Neuronal stem cell (in vitro differentiated cells): ENCODE data around the gene PDC.

Source experiments
- DNase-seq: peaks from one replicate; pipeline ENCODE4 v3.0.0-alpha.2; 2013; ENCODE audit warnings: low spot score
- H2AFZ ChIP-seq: one replicate; pipeline ENCODE4 v1.6.1; 2013; ENCODE audit warnings: mild to moderate bottlenecking, low read length, inconsistent platforms
- H2AK5ac ChIP-seq: 2 replicates; pipeline ENCODE4 v1.6.1; 2013; ENCODE audit warnings: low read depth, mild to moderate bottlenecking, inconsistent platforms, low read length, moderate library complexity, mixed read lengths
- H2BK120ac ChIP-seq: 2 replicates; pipeline ENCODE4 v1.6.1; 2013; ENCODE audit warnings: low read depth, mild to moderate bottlenecking, inconsistent platforms, low read length, moderate library complexity, mixed read lengths
- H2BK12ac ChIP-seq: one replicate; pipeline ENCODE4 v1.6.1; 2013; ENCODE audit warnings: low read length, inconsistent platforms
- H2BK15ac ChIP-seq: 2 replicates; pipeline ENCODE4 v1.6.1; 2013; ENCODE audit warnings: mild to moderate bottlenecking, low read length, inconsistent platforms, mixed read lengths
- H2BK5ac ChIP-seq: one replicate; pipeline ENCODE4 v1.6.1; 2013; ENCODE audit warnings: inconsistent platforms, mild to moderate bottlenecking, low read length, moderate library complexity
- H3K14ac ChIP-seq: one replicate; pipeline ENCODE4 v1.6.1; 2013; ENCODE audit warnings: low read length, inconsistent platforms
- H3K18ac ChIP-seq: 2 replicates; pipeline ENCODE4 v1.6.1; 2013; ENCODE audit warnings: low read length, inconsistent platforms
- H3K23ac ChIP-seq: 2 replicates; pipeline ENCODE4 v1.6.1; 2013; ENCODE audit warnings: low read depth, mild to moderate bottlenecking, mixed read lengths, low read length, inconsistent platforms; ENCODE audit not compliant: poor library complexity
- H3K27ac ChIP-seq: replicated peaks from 3 replicates; pipeline ENCODE4 v1.5.1; 2013; ENCODE audit warnings: low read length, inconsistent platforms
- H3K27me3 ChIP-seq, 3 experiments: 2 replicates each; pipeline ENCODE4 v1.6.1; 2013; ENCODE audit warnings: low read length in 3 of 3, mild to moderate bottlenecking in 2 of 3, inconsistent platforms in 1 of 3, low read depth in 1 of 3, mixed read lengths in 1 of 3, moderate library complexity in 1 of 3; ENCODE audit not compliant: control insufficient read depth in 3 of 3, insufficient read depth in 3 of 3
- H3K36me3 ChIP-seq, 2 donors: replicated peaks in 1 of 2; 2 replicates each; pipeline ENCODE4 v1.6.1; 2013; ENCODE audit warnings: low read length in 2 of 2; ENCODE audit not compliant: control insufficient read depth in 2 of 2, insufficient read depth in 2 of 2
- H3K4ac ChIP-seq: 2 replicates; pipeline ENCODE4 v1.6.1; 2013; ENCODE audit warnings: inconsistent platforms, mild to moderate bottlenecking, low read length, moderate library complexity
- H3K4me1 ChIP-seq, 2 donors: 1 replicate in 1 of 2; 2 replicates in 1 of 2; pipeline ENCODE4 v1.6.1; 2013; ENCODE audit warnings: low read length in 2 of 2, low read depth in 1 of 2; ENCODE audit not compliant: control insufficient read depth in 2 of 2, insufficient read depth in 1 of 2
- H3K4me2 ChIP-seq: one replicate; pipeline ENCODE4 v1.6.1; 2013; ENCODE audit warnings: mild to moderate bottlenecking, low read length, inconsistent platforms; ENCODE audit not compliant: insufficient read depth, poor library complexity, severe bottlenecking
- H3K4me3 ChIP-seq, 2 donors: 2 replicates each; pipeline ENCODE4 v1.5.1; 2013; ENCODE audit warnings: low read length in 2 of 2, mild to moderate bottlenecking in 2 of 2, inconsistent platforms in 1 of 2, moderate library complexity in 1 of 2
- H3K79me1 ChIP-seq: one replicate; pipeline ENCODE4 v1.6.1; 2013; ENCODE audit warnings: low read depth, mild to moderate bottlenecking, inconsistent platforms, low read length, moderate library complexity
- H3K9ac ChIP-seq: one replicate; pipeline ENCODE4 v1.6.1; 2013; ENCODE audit warnings: mild to moderate bottlenecking, low read depth, low read length, inconsistent platforms; ENCODE audit not compliant: poor library complexity
- H3K9me3 ChIP-seq, 2 donors: replicated peaks in 1 of 2; 2 replicates each; pipeline versions ENCODE3 to v1.6.1; 2013; ENCODE audit warnings: low read length in 2 of 2, mild to moderate bottlenecking in 2 of 2, inconsistent platforms in 1 of 2, low read depth in 1 of 2, mixed read lengths in 1 of 2, moderate library complexity in 1 of 2; ENCODE audit not compliant: control insufficient read depth in 2 of 2, insufficient read depth in 1 of 2
- H4K8ac ChIP-seq: one replicate; pipeline ENCODE4 v1.6.1; 2013; ENCODE audit warnings: low read depth, mild to moderate bottlenecking, inconsistent platforms, low read length, moderate library complexity
- H4K91ac ChIP-seq: one replicate; pipeline ENCODE4 v1.6.1; 2013; ENCODE audit warnings: low read length, low read depth, mild to moderate bottlenecking, inconsistent platforms; ENCODE audit not compliant: poor library complexity
- WGBS, 2 donors: extraction: QIAGEN DNeasy Blood & Tissue Kit; methylation state at CpG; one replicate each; pipeline ENCODE4 v1.1.7; 2013; ENCODE audit warnings: missing lambda C conversion rate in 2 of 2, mixed read lengths in 1 of 2; ENCODE audit not compliant: insufficient read length in 2 of 2, insufficient replicate concordance in 1 of 2; ENCODE audit errors: extremely low coverage in 2 of 2; 5-methylcytosine and 5-hydroxymethylcytosine counted together

Gene PDC

DNA sequence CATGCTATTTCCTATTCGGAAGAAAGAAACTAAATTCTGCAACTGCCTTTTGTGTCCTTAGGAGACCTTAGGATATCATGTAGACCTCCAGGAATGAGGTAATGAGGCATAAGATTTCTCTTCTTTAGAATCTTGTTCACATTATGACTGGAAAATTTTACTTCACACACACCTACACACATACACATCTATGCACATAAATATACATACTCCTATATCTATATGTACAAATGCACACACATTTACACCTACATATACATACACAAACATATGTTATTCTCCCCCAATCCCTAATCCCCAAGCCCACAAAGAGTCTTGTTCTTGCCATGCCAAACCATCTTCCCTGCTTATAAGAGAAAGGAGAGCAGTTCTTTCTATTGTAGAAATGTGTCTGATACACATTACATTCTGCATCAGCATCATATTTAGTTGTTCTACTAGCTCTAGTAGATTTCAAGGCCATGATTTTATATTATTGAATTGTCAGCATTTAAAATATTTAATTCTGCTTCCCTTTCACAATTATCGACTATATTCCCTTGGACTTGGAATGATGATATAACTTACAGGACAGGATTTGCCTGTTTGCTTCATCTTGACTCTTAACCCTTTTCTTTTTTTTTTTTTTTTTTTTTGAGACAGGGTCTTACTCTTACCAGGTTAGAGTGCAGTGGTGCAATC, 35.4 kb upstream of the PDC start:
- Histone ChIP-seq H2BK5ac (no peak overlapping the region), H3K9me3 (peaks cover 0 to 1% of the 10 kb centered on the region in 2 donors), H3K79me1 (no peaks in the 10 kb centered on the region), H3K4me1 (peaks cover 0 to 1% of the 10 kb centered on the region in 2 donors), H2AK5ac (no peak overlapping the region), H4K91ac (no peak overlapping the region), H3K14ac (no peak overlapping the region), H3K36me3 (no peaks in the 10 kb centered on the region), H2AFZ (no peak overlapping the region), H3K23ac (no peak overlapping the region), H3K4me3 (no peak overlapping the region), H2BK120ac (no peak overlapping the region), H3K18ac (no peak overlapping the region), H3K4ac (no peak overlapping the region), H4K8ac (no peak overlapping the region), H2BK15ac (no peak overlapping the region), H3K9ac (no peak overlapping the region), H3K4me2 (no peak overlapping the region), H3K27me3 (no peaks in the 10 kb centered on the region), H3K27ac (no peak overlapping the region), H2BK12ac (no peak overlapping the region)
- WGBS, 2 donors: no CpG with 5 or more reads among the region's 2 CpGs
- DNase-seq: no peak

DNA sequence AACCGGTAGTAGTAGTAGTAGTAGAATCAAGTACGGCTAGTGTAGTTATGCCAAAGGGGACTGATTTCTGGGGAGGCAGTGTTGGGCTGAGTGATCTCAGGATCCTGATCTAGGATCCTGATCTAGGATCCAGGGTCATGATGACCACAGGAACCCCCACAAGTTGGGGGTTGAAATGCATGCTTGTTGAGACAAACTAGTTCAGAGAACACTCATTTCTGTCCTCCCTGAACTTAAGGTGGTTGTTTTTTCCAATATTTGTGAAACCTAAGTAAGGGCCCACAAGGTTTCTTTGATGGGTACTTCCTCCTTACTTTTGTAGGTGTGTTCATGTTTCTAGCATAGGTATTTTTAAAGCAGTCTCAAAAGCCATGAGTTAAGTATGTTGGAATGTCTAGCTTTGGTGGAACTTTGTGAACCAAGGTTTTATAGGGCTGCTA, 33.9 kb upstream of the PDC start:
- Histone ChIP-seq H2AK5ac (no peak overlapping the region), H2AFZ (no peak overlapping the region), H2BK5ac (no peak overlapping the region), H2BK12ac (no peak overlapping the region), H2BK120ac (no peak overlapping the region), H3K14ac (no peak overlapping the region), H3K27ac (no peak overlapping the region), H3K23ac (no peak overlapping the region), H4K8ac (no peak overlapping the region), H4K91ac (no peak overlapping the region), H3K4me1 (no peaks in the 10 kb centered on the region), H3K9ac (no peak overlapping the region), H3K36me3 (no peaks in the 10 kb centered on the region), H2BK15ac (no peak overlapping the region), H3K9me3 (no peaks in the 10 kb centered on the region), H3K4ac (no peak overlapping the region), H3K4me2 (no peak overlapping the region), H3K27me3 (no peaks in the 10 kb centered on the region), H3K79me1 (no peaks in the 10 kb centered on the region), H3K18ac (no peak overlapping the region), H3K4me3 (no peak overlapping the region)
- no CpG with 5 or more reads among the region's 2 CpGs for WGBS, 2 donors
- DNase-seq: no peak

DNA sequence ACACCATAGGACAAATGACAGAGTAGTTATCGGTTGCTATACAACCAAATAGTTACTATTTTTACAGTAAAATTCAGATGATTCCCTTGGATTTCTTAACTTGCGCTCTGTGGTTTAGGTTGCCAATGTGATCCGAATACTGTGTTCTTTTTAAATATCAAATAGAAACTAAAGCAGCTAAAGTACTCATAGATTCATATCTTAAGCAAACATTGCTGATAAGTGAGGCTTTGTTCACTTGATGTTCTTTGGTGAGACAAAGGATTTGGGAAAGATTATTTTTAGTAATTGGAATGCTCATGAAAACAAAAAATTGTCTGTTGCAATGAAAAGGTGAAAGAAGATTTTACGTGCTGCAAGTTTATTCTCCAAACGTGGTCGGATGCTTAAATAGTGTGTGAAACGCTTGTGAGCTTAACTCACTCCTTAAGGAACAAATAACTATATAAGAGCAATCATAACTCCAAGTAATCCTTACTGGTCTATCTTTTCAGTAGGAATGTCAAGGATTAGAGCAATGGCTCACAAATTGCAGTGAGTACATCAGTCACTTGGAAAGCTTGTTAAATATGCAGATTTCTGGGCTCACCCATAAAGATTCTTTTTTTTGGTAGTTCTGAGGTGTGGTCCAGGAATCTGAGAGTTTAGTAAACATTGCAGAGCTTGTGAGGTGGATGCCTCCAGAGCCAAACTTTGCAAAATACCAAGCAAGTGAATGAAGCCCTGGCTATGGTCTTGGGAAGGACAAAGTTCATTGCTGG, 31.8 kb upstream of the PDC start:
- Histone ChIP-seq H3K9ac (no peak overlapping the region), H2BK5ac (no peak overlapping the region), H3K23ac (no peak overlapping the region), H3K4me2 (no peak overlapping the region), H2AK5ac (no peak overlapping the region), H3K18ac (no peak overlapping the region), H3K27me3 (no peaks in the 10 kb centered on the region), H4K91ac (no peak overlapping the region), H3K27ac (no peak overlapping the region), H2BK12ac (no peak overlapping the region), H3K4ac (no peak overlapping the region), H3K36me3 (no peaks in the 10 kb centered on the region), H3K9me3 (no peaks in the 10 kb centered on the region), H2AFZ (no peak overlapping the region), H3K4me3 (no peak overlapping the region), H3K79me1 (no peaks in the 10 kb centered on the region), H3K4me1 (no peaks in the 10 kb centered on the region), H4K8ac (no peak overlapping the region), H3K14ac (no peak overlapping the region), H2BK120ac (no peak overlapping the region), H2BK15ac (no peak overlapping the region)
- no CpG with 5 or more reads among the region's 7 CpGs for WGBS, 2 donors
- DNase-seq: no peak

DNA sequence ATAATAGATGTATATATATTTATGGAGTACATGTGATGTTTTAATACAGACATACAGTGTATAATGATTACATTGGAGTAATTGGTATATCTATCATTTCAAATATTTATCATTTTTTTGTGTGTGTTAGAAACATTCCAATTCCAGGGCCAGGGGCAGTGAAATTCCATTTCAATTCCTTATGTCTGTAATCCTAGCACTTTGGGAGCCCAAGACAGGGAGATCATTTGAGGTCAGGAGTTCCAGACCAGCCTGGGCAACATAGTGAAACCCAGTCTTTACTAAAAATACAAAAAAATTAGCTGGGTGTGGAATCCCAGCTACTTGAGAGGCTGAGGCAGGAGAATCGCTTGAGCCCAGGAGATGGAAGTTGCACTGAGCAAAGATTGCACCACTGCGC, 30.4 kb upstream of the PDC start:
- H3K79me1 ChIP-seq: no peaks in the 10 kb centered on the region
- H2BK12ac ChIP-seq: no peak overlapping the region
- no peak overlapping the region for H3K4ac ChIP-seq
- no peaks in the 10 kb centered on the region for H3K4me1 ChIP-seq
- H2AK5ac ChIP-seq: no peak overlapping the region
- H3K9ac ChIP-seq: no peak overlapping the region
- no peaks in the 10 kb centered on the region for H3K27me3 ChIP-seq
- no peak overlapping the region for H3K18ac ChIP-seq
- no CpG with 5 or more reads among the region's 2 CpGs for WGBS, 2 donors
- H4K8ac ChIP-seq: no peak overlapping the region
- H3K4me2 ChIP-seq: no peak overlapping the region
- H3K36me3 ChIP-seq: no peaks in the 10 kb centered on the region
- no peak for DNase-seq
- H3K9me3 ChIP-seq: no peaks in the 10 kb centered on the region
- H3K23ac ChIP-seq: no peak overlapping the region
- H3K4me3 ChIP-seq: no peak overlapping the region
- H4K91ac ChIP-seq: no peak overlapping the region
- no peak overlapping the region for H3K27ac ChIP-seq
- H2BK5ac ChIP-seq: no peak overlapping the region
- H2AFZ ChIP-seq: no peak overlapping the region
- H2BK120ac ChIP-seq: no peak overlapping the region
- H2BK15ac ChIP-seq: no peak overlapping the region
- H3K14ac ChIP-seq: no peak overlapping the region
